Measurements from ENCODE around the gene TIMM10B.

DNA sequence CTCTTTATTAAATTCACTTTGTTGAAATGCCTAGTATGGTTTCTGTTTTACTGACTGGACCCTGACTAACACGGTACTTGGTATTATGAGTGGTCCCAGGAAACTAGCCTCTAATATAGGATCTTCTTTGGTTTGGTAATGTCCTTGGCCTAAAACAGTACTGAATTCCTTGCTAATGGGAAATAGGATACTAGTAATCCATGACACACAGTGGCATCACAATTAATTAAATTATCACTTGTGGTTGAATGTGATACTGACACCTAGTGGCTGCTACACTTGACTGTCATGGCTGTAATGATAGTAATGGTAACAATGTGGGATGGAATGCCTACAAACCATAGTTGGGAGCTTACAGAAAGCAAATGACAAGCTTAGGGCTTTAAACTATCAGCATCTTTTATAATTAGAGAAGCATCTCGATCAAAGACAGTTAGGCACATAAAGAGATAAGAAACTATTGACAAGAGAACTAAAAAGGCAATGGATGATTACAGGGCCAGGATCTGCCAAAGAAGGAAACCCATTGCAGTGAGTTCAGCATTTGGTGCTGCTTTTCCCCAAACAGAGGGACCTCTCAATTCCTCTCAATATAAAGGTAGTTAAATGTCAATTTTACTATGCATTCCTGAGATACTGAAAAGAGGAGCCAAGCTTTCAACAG, 24.4 kb downstream of the TIMM10B start:
- no peak for TF ChIP-seq CBX3 (IDR thresholded peaks at IDR 0.05; ENCODE audit: borderline replicate concordance in 1 of 2, low read length in 2 of 2)
- TF ChIP-seq ESRRA (IDR thresholded peaks at IDR 0.05; ENCODE audit: borderline replicate concordance, low read depth) = no peak
- no peak for TF ChIP-seq POLR2A (conservative IDR thresholded peaks at IDR 0.05)
- TF ChIP-seq, protein P1, sequence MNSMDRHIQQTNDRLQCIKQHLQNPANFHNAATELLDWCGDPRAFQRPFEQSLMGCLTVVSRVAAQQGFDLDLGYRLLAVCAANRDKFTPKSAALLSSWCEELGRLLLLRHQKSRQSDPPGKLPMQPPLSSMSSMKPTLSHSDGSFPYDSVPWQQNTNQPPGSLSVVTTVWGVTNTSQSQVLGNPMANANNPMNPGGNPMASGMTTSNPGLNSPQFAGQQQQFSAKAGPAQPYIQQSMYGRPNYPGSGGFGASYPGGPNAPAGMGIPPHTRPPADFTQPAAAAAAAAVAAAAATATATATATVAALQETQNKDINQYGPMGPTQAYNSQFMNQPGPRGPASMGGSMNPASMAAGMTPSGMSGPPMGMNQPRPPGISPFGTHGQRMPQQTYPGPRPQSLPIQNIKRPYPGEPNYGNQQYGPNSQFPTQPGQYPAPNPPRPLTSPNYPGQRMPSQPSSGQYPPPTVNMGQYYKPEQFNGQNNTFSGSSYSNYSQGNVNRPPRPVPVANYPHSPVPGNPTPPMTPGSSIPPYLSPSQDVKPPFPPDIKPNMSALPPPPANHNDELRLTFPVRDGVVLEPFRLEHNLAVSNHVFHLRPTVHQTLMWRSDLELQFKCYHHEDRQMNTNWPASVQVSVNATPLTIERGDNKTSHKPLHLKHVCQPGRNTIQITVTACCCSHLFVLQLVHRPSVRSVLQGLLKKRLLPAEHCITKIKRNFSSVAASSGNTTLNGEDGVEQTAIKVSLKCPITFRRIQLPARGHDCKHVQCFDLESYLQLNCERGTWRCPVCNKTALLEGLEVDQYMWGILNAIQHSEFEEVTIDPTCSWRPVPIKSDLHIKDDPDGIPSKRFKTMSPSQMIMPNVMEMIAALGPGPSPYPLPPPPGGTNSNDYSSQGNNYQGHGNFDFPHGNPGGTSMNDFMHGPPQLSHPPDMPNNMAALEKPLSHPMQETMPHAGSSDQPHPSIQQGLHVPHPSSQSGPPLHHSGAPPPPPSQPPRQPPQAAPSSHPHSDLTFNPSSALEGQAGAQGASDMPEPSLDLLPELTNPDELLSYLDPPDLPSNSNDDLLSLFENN (IDR thresholded peaks at IDR 0.05; ENCODE audit: low read depth in 2 of 2, low read length in 2 of 2) = no peak
- TF ChIP-seq, protein P2, sequence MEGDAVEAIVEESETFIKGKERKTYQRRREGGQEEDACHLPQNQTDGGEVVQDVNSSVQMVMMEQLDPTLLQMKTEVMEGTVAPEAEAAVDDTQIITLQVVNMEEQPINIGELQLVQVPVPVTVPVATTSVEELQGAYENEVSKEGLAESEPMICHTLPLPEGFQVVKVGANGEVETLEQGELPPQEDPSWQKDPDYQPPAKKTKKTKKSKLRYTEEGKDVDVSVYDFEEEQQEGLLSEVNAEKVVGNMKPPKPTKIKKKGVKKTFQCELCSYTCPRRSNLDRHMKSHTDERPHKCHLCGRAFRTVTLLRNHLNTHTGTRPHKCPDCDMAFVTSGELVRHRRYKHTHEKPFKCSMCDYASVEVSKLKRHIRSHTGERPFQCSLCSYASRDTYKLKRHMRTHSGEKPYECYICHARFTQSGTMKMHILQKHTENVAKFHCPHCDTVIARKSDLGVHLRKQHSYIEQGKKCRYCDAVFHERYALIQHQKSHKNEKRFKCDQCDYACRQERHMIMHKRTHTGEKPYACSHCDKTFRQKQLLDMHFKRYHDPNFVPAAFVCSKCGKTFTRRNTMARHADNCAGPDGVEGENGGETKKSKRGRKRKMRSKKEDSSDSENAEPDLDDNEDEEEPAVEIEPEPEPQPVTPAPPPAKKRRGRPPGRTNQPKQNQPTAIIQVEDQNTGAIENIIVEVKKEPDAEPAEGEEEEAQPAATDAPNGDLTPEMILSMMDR (IDR thresholded peaks at IDR 0.05 in 2 of 3, conservative IDR thresholded peaks at IDR 0.05 in 1 of 3; ENCODE audit: insufficient read depth in 2 of 3, low read depth in 1 of 3, low read length in 3 of 3) = peak; percentile 61 to 78 (median 77); a peak in 5 of 6 replicates
- no peak for TF ChIP-seq GATAD2A (IDR thresholded peaks at IDR 0.05)
- TF ChIP-seq DDX20 (tag; IDR thresholded peaks at IDR 0.05; ENCODE audit: low read depth) = no peak
- no peak for TF ChIP-seq RBFOX2 (IDR thresholded peaks at IDR 0.05; ENCODE audit: low read depth, low read length)
- no peak for TF ChIP-seq RFX5 (IDR thresholded peaks at IDR 0.05; ENCODE audit: low read depth, low read length)
- TF ChIP-seq HNRNPUL1 (IDR thresholded peaks at IDR 0.05; ENCODE audit: low read length) = no peak
- TF ChIP-seq, protein P3, sequence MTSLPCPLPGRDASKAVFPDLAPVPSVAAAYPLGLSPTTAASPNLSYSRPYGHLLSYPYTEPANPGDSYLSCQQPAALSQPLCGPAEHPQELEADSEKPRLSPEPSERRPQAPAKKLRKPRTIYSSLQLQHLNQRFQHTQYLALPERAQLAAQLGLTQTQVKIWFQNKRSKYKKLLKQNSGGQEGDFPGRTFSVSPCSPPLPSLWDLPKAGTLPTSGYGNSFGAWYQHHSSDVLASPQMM (CRISPR knock-in tag; IDR thresholded peaks at IDR 0.05) = no peak
